Fibroblast of pulmonary artery (primary cell): Measurements from ENCODE around the gene GADD45A.
A peak's percentile ranks its signal among the peaks of the same experiment; 100 is the strongest.

Experiments used
- DNase-seq: peaks from one replicate; pipeline ENCODE4 v3.0.0-alpha.2; 2010; ENCODE audit warnings: low read depth
- H3K4me3 ChIP-seq: replicated peaks from 2 replicates; pipeline ENCODE4 v1.5.1; 2011; ENCODE audit warnings: low read depth, mild to moderate bottlenecking, control low read depth, low read length, moderate library complexity
- CTCF ChIP-seq: IDR thresholded peaks from 2 replicates; pipeline ENCODE4 v1.5.1; 2011; ENCODE audit warnings: mild to moderate bottlenecking, control low read depth, low read length, inconsistent platforms; ENCODE audit errors: missing control alignments

The GADD45A gene

GRCh38 chr1:67685067-67685557 is at the start of gene GADD45A:
Gene GADD45A, plus strand, starts transcription at chr1:67685201. Its CDS starts 294 bp downstream, at chr1:67685495.
- no peak for TF ChIP-seq CTCF
- peak; percentile 99 for DNase-seq
- peak within 1 kb of the TSS; percentile 95 for H3K4me3 ChIP-seq

GRCh38 chr1:67636146-67636545 is 48.9 kb upstream of the GADD45A start:
- H3K4me3 ChIP-seq, result no peak overlapping the region
- no peak for DNase-seq
- TF ChIP-seq CTCF, result no peak

GRCh38 chr1:67639361-67639760 is 45.6 kb upstream of the GADD45A start:
- TF ChIP-seq CTCF, result no peak
- no peak overlapping the region for H3K4me3 ChIP-seq
- peak; percentile 65 for DNase-seq

GRCh38 chr1:67642629-67643028 is 42.4 kb upstream of the GADD45A start:
- no peak for TF ChIP-seq CTCF
- DNase-seq, result peak; percentile 60
- no peak overlapping the region for H3K4me3 ChIP-seq

GRCh38 chr1:67644566-67644965 is 40.4 kb upstream of the GADD45A start:
- no peak overlapping the region for H3K4me3 ChIP-seq
- TF ChIP-seq CTCF, result no peak
- DNase-seq, result no peak

GRCh38 chr1:67645495-67646144 is 39.4 kb upstream of the GADD45A start:
- TF ChIP-seq CTCF, result no peak
- no peak overlapping the region for H3K4me3 ChIP-seq
- peak; percentile 54 for DNase-seq
